Measurements from ENCODE around the gene CNOT6. TPM values are rescaled to one million over a fixed set of nuclear protein-coding genes. Genes with fewer than 3 reads are reported as not detected.

Gene CNOT6
- total RNA-seq, 1 experiment from 2014 or later = 59.1 TPM

- Histone ChIP-seq H2AFZ (ENCODE audit: low read depth, low read length, poor library complexity, severe bottlenecking) (no peak overlapping the region), H4K20me1 (ENCODE audit: insufficient read depth) (no peaks in the 10 kb centered on the region), H3K9me2 (ENCODE audit: insufficient read depth) (no peaks in the 10 kb centered on the region), H3K4me3 (replicated peaks in 1 of 2; ENCODE audit: low read depth in 1 of 2, low read length in 2 of 2) (no peak overlapping the region), H3K4me2 (ENCODE audit: low read length) (no peak overlapping the region), H3K36me3 (ENCODE audit: control insufficient read depth in 1 of 2, insufficient read depth in 2 of 2, low read length in 2 of 2) (peaks cover 25 to 37% of the 10 kb centered on the region in 2 experiments), H3K9ac (ENCODE audit: low read length) (no peak overlapping the region), H3K9me3 (ENCODE audit: control insufficient read depth in 1 of 2, insufficient read depth in 1 of 2, low read depth in 1 of 2, low read length in 2 of 2) (no peaks in the 10 kb centered on the region), H3K27me3 (ENCODE audit: insufficient read depth, low read length) (no peaks in the 10 kb centered on the region), H3K4me1 (ENCODE audit: control insufficient read depth in 1 of 2, insufficient read depth in 2 of 2, low read length in 2 of 2) (no peaks in the 10 kb centered on the region), H3K27ac (ENCODE audit: low read depth, low read length) (no peak overlapping the region), H3K79me2 (ENCODE audit: insufficient read depth, low read length) (no peaks in the 10 kb centered on the region)
- intact Hi-C loops (cut with micrococcal nuclease) = no loop called here
- RAD21 ChIA-PET (ENCODE audit: low non-redundant PET in 1 of 2, low total read pairs in 2 of 2, uncharacterized antibody in 2 of 2, unreplicated experiment in 2 of 2) = no interaction called here
- DNase-seq (ENCODE audit: low read depth, low spot score) (no peak), ATAC-seq (no peak)
- CTCF ChIA-PET = no interaction called here
- POLR2A ChIA-PET = no interaction called here
- BruUV-seq (replicated peaks) = no TSS peak
- TF ChIP-seq CBX3 (IDR thresholded peaks at IDR 0.05; ENCODE audit: low read depth) (no peak), TCF7L2 (IDR thresholded peaks at IDR 0.05; ENCODE audit: borderline replicate concordance, extremely low read depth, insufficient read depth, insufficient read length) (no peak), SP1 (IDR thresholded peaks at IDR 0.05; ENCODE audit: low read depth) (no peak), ELF1 (IDR thresholded peaks at IDR 0.05; ENCODE audit: borderline replicate concordance, low read depth) (no peak)
These were observed 74.7 kb downstream of the CNOT6 start for GRCh38 chr5:180568914-180569313.

- H3K9me3 ChIP-seq (ENCODE audit: control insufficient read depth in 1 of 2, insufficient read depth in 1 of 2, low read depth in 1 of 2, low read length in 2 of 2) = no peaks in the 10 kb centered on the region
- no peaks in the 10 kb centered on the region for H3K9me2 ChIP-seq (ENCODE audit: insufficient read depth)
- H3K27ac ChIP-seq (ENCODE audit: low read depth, low read length) = no peak overlapping the region
- no TSS peak for BruUV-seq (replicated peaks)
- H3K4me2 ChIP-seq (ENCODE audit: low read length) = no peak overlapping the region
- no peak overlapping the region for H3K9ac ChIP-seq (ENCODE audit: low read length)
- H3K4me3 ChIP-seq (replicated peaks in 1 of 2; ENCODE audit: low read depth in 1 of 2, low read length in 2 of 2) = no peak overlapping the region
- RAD21 ChIA-PET (ENCODE audit: low non-redundant PET in 1 of 2, low total read pairs in 2 of 2, uncharacterized antibody in 2 of 2, unreplicated experiment in 2 of 2) = no interaction called here
- ATAC-seq = no peak
- DNase-seq (ENCODE audit: low read depth, low spot score) = no peak
- peaks cover 14% of the 10 kb centered on the region in 2 experiments; a peak in 3 of 4 replicates for H3K36me3 ChIP-seq (ENCODE audit: control insufficient read depth in 1 of 2, insufficient read depth in 2 of 2, low read length in 2 of 2)
- H3K4me1 ChIP-seq (ENCODE audit: control insufficient read depth in 1 of 2, insufficient read depth in 2 of 2, low read length in 2 of 2) = no peaks in the 10 kb centered on the region
- POLR2A ChIA-PET = no interaction called here
- H4K20me1 ChIP-seq (ENCODE audit: insufficient read depth) = 0 out of 2 replicates have a peak, but pooled peaks cover 9% of the 10 kb centered on the region
- CTCF ChIA-PET = no interaction called here
- no peaks in the 10 kb centered on the region for H3K27me3 ChIP-seq (ENCODE audit: insufficient read depth, low read length)
- H3K79me2 ChIP-seq (ENCODE audit: insufficient read depth, low read length) = no peaks in the 10 kb centered on the region
- no peak overlapping the region for H2AFZ ChIP-seq (ENCODE audit: low read depth, low read length, poor library complexity, severe bottlenecking)
- intact Hi-C loops (cut with micrococcal nuclease) = no loop called here
- TF ChIP-seq ZFX (IDR thresholded peaks at IDR 0.05) (no peak), ATF3 (IDR thresholded peaks at IDR 0.05) (no peak), CBX3 (IDR thresholded peaks at IDR 0.05; ENCODE audit: low read depth) (no peak), SRF (IDR thresholded peaks at IDR 0.05; ENCODE audit: low read depth) (no peak), EGR1 (IDR thresholded peaks at IDR 0.05; ENCODE audit: low read depth) (no peak), REST (IDR thresholded peaks at IDR 0.05; ENCODE audit: low read depth) (no peak), SP1 (IDR thresholded peaks at IDR 0.05; ENCODE audit: low read depth) (no peak), RAD21 (IDR thresholded peaks at IDR 0.05; ENCODE audit: low read depth) (no peak), POLR2AphosphoS5 (IDR thresholded peaks at IDR 0.05; ENCODE audit: low read depth, low read length) (no peak), FOSL1 (IDR thresholded peaks at IDR 0.05; ENCODE audit: low read depth) (no peak), CEBPB (IDR thresholded peaks at IDR 0.05; ENCODE audit: low read depth) (no peak), YY1 (IDR thresholded peaks at IDR 0.05; ENCODE audit: extremely low read depth, insufficient replicate concordance, low read depth, low read length) (no peak), EZH2phosphoT487 (IDR thresholded peaks at IDR 0.05; ENCODE audit: borderline replicate concordance) (no peak), JUND (IDR thresholded peaks at IDR 0.05) (no peak), ELF1 (IDR thresholded peaks at IDR 0.05; ENCODE audit: borderline replicate concordance, low read depth) (no peak), SIN3A (IDR thresholded peaks at IDR 0.05; ENCODE audit: low read depth) (no peak), MAX (IDR thresholded peaks at IDR 0.05) (no peak), EZH2 (IDR thresholded peaks at IDR 0.05) (no peak)
These were observed 81.4 kb downstream of the CNOT6 start for GRCh38 chr5:180575571-180575970.

Data from HCT116 (cell line).